ENCODE measurements around the gene ONECUT3. TPM values are rescaled to one million over a fixed set of nuclear protein-coding genes. Genes with fewer than 3 reads are reported as not detected.

The ONECUT3 gene
- total RNA-seq, 2 donors from 2014 or later, result 0.42 TPM; not detected in 1

DNA sequence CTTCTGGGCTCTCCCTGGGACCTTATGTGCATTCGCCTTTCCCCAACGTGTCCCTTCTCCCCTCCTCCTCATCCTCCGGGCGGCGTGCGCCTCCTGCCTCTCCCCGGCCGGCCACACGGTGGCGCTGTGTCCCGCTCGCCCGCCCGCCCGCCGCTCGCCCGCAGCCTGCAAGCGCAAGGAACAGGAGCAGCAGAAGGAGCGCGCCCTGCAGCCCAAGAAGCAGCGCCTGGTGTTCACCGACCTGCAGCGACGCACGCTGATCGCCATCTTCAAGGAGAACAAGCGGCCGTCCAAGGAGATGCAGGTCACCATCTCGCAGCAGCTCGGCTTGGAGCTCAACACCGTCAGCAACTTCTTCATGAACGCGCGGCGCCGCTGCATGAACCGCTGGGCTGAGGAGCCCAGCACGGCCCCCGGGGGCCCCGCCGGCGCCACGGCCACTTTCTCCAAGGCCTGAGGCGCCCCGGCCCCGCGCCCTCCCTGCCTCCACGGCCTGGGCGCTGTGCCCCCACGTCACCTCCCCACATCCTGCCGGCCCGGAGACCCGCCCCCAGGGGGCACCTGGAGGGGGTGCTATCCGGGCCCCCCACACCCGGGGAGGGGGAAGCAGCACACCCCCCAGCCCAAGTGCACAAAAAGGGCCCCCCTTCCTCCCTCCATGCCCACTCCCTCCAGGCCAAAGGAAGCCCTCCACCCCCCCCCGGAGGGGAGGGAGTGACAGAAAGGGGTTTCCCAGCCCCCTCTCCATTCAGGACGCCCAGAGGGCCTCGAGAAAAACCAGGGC lies 21.9 kb downstream of the ONECUT3 start:
- TF ChIP-seq, protein P1, sequence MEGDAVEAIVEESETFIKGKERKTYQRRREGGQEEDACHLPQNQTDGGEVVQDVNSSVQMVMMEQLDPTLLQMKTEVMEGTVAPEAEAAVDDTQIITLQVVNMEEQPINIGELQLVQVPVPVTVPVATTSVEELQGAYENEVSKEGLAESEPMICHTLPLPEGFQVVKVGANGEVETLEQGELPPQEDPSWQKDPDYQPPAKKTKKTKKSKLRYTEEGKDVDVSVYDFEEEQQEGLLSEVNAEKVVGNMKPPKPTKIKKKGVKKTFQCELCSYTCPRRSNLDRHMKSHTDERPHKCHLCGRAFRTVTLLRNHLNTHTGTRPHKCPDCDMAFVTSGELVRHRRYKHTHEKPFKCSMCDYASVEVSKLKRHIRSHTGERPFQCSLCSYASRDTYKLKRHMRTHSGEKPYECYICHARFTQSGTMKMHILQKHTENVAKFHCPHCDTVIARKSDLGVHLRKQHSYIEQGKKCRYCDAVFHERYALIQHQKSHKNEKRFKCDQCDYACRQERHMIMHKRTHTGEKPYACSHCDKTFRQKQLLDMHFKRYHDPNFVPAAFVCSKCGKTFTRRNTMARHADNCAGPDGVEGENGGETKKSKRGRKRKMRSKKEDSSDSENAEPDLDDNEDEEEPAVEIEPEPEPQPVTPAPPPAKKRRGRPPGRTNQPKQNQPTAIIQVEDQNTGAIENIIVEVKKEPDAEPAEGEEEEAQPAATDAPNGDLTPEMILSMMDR (IDR thresholded peaks at IDR 0.05), result peak; percentile 26
- ATAC-seq (ENCODE audit: insufficient number of reproducible peaks, low FRiP score, low read depth) (no peak), DNase-seq (ENCODE audit: low spot score) (no peak)
- no peak overlapping the region for H3K4me3 ChIP-seq
- H3K36me3 ChIP-seq, result no peaks in the 10 kb centered on the region
- peaks cover 31% of the 10 kb centered on the region for H3K27me3 ChIP-seq (replicated peaks; ENCODE audit: insufficient read depth)
- no peak overlapping the region for H3K27ac ChIP-seq
- no peaks in the 10 kb centered on the region for H3K4me1 ChIP-seq (ENCODE audit: control insufficient read depth in 1 of 2, low read depth in 2 of 2)
- H3K9me3 ChIP-seq, result peaks cover 12% of the 10 kb centered on the region

- TF ChIP-seq, protein P1 (IDR thresholded peaks at IDR 0.05), result no peak
- H3K36me3 ChIP-seq, result no peaks in the 10 kb centered on the region
- H3K9me3 ChIP-seq, result peaks cover 6% of the 10 kb centered on the region
- no peak for ATAC-seq (ENCODE audit: insufficient number of reproducible peaks, low FRiP score, low read depth)
- H3K4me3 ChIP-seq, result no peak overlapping the region
- no peak overlapping the region for H3K27ac ChIP-seq
- no peak for DNase-seq (ENCODE audit: low spot score)
- H3K4me1 ChIP-seq (ENCODE audit: control insufficient read depth in 1 of 2, low read depth in 2 of 2), result no peaks in the 10 kb centered on the region
- peaks cover 31% of the 10 kb centered on the region for H3K27me3 ChIP-seq (replicated peaks; ENCODE audit: insufficient read depth)
Measured at GRCh38 chr19:1775951-1776605, 22.8 kb downstream of the ONECUT3 start.

GRCh38 chr19:1776606-1777147 lies 23.4 kb downstream of the ONECUT3 start:
- H3K4me3 ChIP-seq, result no peak overlapping the region
- H3K27me3 ChIP-seq (replicated peaks; ENCODE audit: insufficient read depth), result peaks cover 31% of the 10 kb centered on the region
- H3K27ac ChIP-seq, result no peak overlapping the region
- no peaks in the 10 kb centered on the region for H3K4me1 ChIP-seq (ENCODE audit: control insufficient read depth in 1 of 2, low read depth in 2 of 2)
- TF ChIP-seq, protein P1 (IDR thresholded peaks at IDR 0.05), result no peak
- H3K36me3 ChIP-seq, result no peaks in the 10 kb centered on the region
- no peak for ATAC-seq (ENCODE audit: insufficient number of reproducible peaks, low FRiP score, low read depth)
- H3K9me3 ChIP-seq, result peaks cover 3% of the 10 kb centered on the region
- DNase-seq (ENCODE audit: low spot score), result no peak

DNA sequence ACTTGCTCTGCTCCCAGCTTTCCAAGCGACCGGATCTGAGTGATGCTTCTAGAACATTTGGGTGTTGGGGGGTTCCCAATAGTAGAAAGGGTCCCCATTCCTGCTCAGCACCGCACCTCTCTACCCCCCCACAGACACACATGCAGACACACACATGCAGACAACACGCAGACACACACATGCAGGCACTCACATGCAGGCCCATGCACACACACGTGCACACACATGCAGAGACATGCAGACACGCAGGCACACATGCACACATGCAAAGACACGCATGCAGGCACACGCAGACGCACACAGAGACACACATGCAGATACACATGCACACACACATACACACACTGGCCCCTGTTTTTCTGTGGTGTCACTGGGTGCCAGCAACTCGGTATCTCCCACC lies 23.8 kb downstream of the ONECUT3 start:
- TF ChIP-seq, protein P1 (IDR thresholded peaks at IDR 0.05), result no peak
- H3K9me3 ChIP-seq, result peaks cover 7% of the 10 kb centered on the region
- no peak overlapping the region for H3K4me3 ChIP-seq
- no peak overlapping the region for H3K27ac ChIP-seq
- H3K4me1 ChIP-seq (ENCODE audit: control insufficient read depth in 1 of 2, low read depth in 2 of 2), result no peaks in the 10 kb centered on the region
- ATAC-seq (ENCODE audit: insufficient number of reproducible peaks, low FRiP score, low read depth) (no peak), DNase-seq (ENCODE audit: low spot score) (no peak)
- no peaks in the 10 kb centered on the region for H3K36me3 ChIP-seq
- H3K27me3 ChIP-seq (replicated peaks; ENCODE audit: insufficient read depth), result peaks cover 31% of the 10 kb centered on the region

DNA sequence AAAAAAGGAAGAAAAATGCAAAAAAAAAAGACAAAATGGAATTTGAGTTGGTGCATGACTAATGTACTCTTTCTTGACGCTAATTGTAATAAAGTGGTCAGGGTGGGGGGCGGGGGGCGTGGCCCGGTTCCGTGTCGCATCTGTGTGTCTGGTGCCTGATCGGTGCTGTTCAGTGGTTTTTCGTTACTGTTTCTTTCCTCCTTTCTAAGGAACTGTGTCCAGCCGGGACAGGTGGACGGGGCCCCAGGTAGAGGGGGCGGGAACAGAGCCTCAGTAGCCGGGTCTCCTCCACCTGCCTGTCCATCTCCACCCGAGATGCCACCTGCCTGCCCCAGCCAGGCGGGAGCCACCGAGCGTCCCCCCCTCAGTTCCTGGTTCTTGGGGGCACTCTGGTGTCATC lies 26.3 kb downstream of the ONECUT3 start:
- TF ChIP-seq, protein P1 (IDR thresholded peaks at IDR 0.05), result no peak
- no peak for DNase-seq (ENCODE audit: low spot score)

More for the DNA sequence above, 26.3 kb downstream of the ONECUT3 start:
- Histone ChIP-seq H3K27me3 (replicated peaks; ENCODE audit: insufficient read depth) (peaks cover 31% of the 10 kb centered on the region), H3K4me1 (ENCODE audit: control insufficient read depth in 1 of 2, low read depth in 2 of 2) (no peaks in the 10 kb centered on the region), H3K4me3 (no peak overlapping the region), H3K9me3 (peaks cover 7% of the 10 kb centered on the region), H3K27ac (no peak overlapping the region), H3K36me3 (no peaks in the 10 kb centered on the region)
- ATAC-seq (ENCODE audit: insufficient number of reproducible peaks, low FRiP score, low read depth), result no peak
